WTC11 (cell line): ENCODE data around the gene CMTM4. TPM values are rescaled to one million over a fixed set of nuclear protein-coding genes. Genes with fewer than 3 reads are reported as not detected.

Experiments
- ATAC-seq: fragments of 200-7000 bp; cut with Tn5 transposase; 2 replicates; pipeline ENCODE4 v1.10.0; 2021; ENCODE audit warnings: mild to moderate bottlenecking, moderate library complexity
- CTCF ChIA-PET: fragments of 300-600 bp; sonication (Branson Sonifier 250); formaldehyde crosslinking; loops from one replicate; lab custom pipeline; 2021; ENCODE audit warnings: antibody characterized with exemption; lab: Charles Lee
- POLR2A ChIA-PET: fragments of 350-600 bp; sonication (Branson Sonifier 250); formaldehyde crosslinking; loops from one replicate; lab custom pipeline; 2021; ENCODE audit warnings: antibody characterized with exemption; lab: Charles Lee
- DNase-seq: peaks from one replicate; pipeline ENCODE4 v3.0.0; 2021; ENCODE audit warnings: low spot score
- H3K27ac Mint-ChIP-seq: 2 replicates; pipeline ENCODE4 v1.8.0; 2021; ENCODE audit warnings: mixed read lengths
- H3K27me3 Mint-ChIP-seq: 2 replicates; pipeline ENCODE4 v1.8.0; 2021; ENCODE audit warnings: low read depth, mild to moderate bottlenecking, moderate library complexity, mixed read lengths
- H3K36me3 Mint-ChIP-seq: 2 replicates; pipeline ENCODE4 v1.8.0; 2021; ENCODE audit warnings: mixed read lengths
- H3K4me1 Mint-ChIP-seq: 2 replicates; pipeline ENCODE4 v1.8.0; 2022; ENCODE audit warnings: mixed read lengths
- H3K4me3 Mint-ChIP-seq: 2 replicates; pipeline ENCODE4 v1.8.0; 2021; ENCODE audit warnings: mild to moderate bottlenecking, moderate library complexity, mixed read lengths
- H3K9me3 Mint-ChIP-seq: 2 replicates; pipeline ENCODE4 v1.8.0; 2021; ENCODE audit warnings: mixed read lengths
- ATF1 ChIP-seq: sonication (generic); formaldehyde crosslinking; IDR thresholded peaks from 2 replicates; pipeline ENCODE4 v1.8.1; 2023; ENCODE audit warnings: mild to moderate bottlenecking, moderate library complexity, missing genetic modification reagents
- ATF6 ChIP-seq: sonication (generic); formaldehyde crosslinking; IDR thresholded peaks from 2 replicates; pipeline ENCODE4 v1.8.1; 2023; ENCODE audit warnings: mild to moderate bottlenecking, missing genetic modification reagents
- CREM ChIP-seq: sonication (generic); formaldehyde crosslinking; IDR thresholded peaks from 2 replicates; pipeline ENCODE4 v1.8.1; 2022; ENCODE audit warnings: mild to moderate bottlenecking, missing genetic modification reagents, moderate library complexity
- E2F4 ChIP-seq: sonication (generic); formaldehyde crosslinking; IDR thresholded peaks from 2 replicates; pipeline ENCODE4 v1.8.1; 2022; ENCODE audit warnings: low read depth, mild to moderate bottlenecking, moderate library complexity, missing genetic modification reagents, borderline replicate concordance
- ETV6 ChIP-seq: sonication (generic); formaldehyde crosslinking; IDR thresholded peaks from 2 replicates; pipeline ENCODE4 v1.8.1; 2022; ENCODE audit warnings: mild to moderate bottlenecking, missing genetic modification reagents
- HMGA2 ChIP-seq: fragments of 250-450 bp; sonication (Bioruptor Pico); IDR thresholded peaks from 2 replicates; pipeline ENCODE4 v1.4.0; 2021; ENCODE audit warnings: mild to moderate bottlenecking, moderate library complexity
- JUN ChIP-seq: sonication (generic); formaldehyde crosslinking; IDR thresholded peaks from 2 replicates; pipeline ENCODE4 v1.8.0; 2023; ENCODE audit warnings: mild to moderate bottlenecking, missing genetic modification reagents
- MAX ChIP-seq: sonication (generic); formaldehyde crosslinking; IDR thresholded peaks from 2 replicates; pipeline ENCODE4 v1.8.0; 2022; ENCODE audit warnings: mild to moderate bottlenecking, missing genetic modification reagents
- MLX ChIP-seq: sonication (generic); formaldehyde crosslinking; IDR thresholded peaks from 2 replicates; pipeline ENCODE4 v1.8.1; 2023; ENCODE audit warnings: mild to moderate bottlenecking, missing genetic modification reagents, moderate library complexity
- OVOL2 ChIP-seq: fragments of 250-450 bp; sonication (Bioruptor Pico); IDR thresholded peaks from 2 replicates; pipeline ENCODE4 v1.9.0; 2021; ENCODE audit warnings: mild to moderate bottlenecking, borderline replicate concordance
- RELA ChIP-seq: sonication (generic); formaldehyde crosslinking; IDR thresholded peaks from 2 replicates; pipeline ENCODE4 v1.8.1; 2022; ENCODE audit warnings: missing genetic modification reagents, mild to moderate bottlenecking, borderline replicate concordance
- RORB ChIP-seq: fragments of 250-450 bp; sonication (Bioruptor Pico); IDR thresholded peaks from 2 replicates; pipeline ENCODE4 v1.9.0; 2021; ENCODE audit warnings: mild to moderate bottlenecking
- ZBTB21 ChIP-seq: sonication (generic); formaldehyde crosslinking; IDR thresholded peaks from 2 replicates; pipeline ENCODE4 v1.8.1; 2023; ENCODE audit warnings: mild to moderate bottlenecking, missing genetic modification reagents, borderline replicate concordance
- ZBTB43 ChIP-seq: sonication (generic); formaldehyde crosslinking; IDR thresholded peaks from 2 replicates; pipeline ENCODE4 v1.8.1; 2023; ENCODE audit warnings: mild to moderate bottlenecking, missing genetic modification reagents
- ZNF396 ChIP-seq: fragments of 250-450 bp; sonication (Bioruptor Pico); IDR thresholded peaks from 2 replicates; pipeline ENCODE4 v1.8.0; 2021; ENCODE audit warnings: mild to moderate bottlenecking, moderate library complexity, borderline replicate concordance
- ZNF512 ChIP-seq: sonication (generic); formaldehyde crosslinking; IDR thresholded peaks from 2 replicates; pipeline ENCODE4 v1.8.1; 2022; ENCODE audit warnings: missing genetic modification reagents, borderline replicate concordance
- total RNA-seq: library from RNA; stranded (reverse); gene quantifications from 3 replicates; pipeline ENCODE4 v1.2.3, GENCODE V29; 2021

Gene CMTM4
- total RNA-seq, 1 experiment from 2014 or later = 56.2 TPM

- Mint-ChIP-seq H3K27ac (no peak overlapping the region), H3K4me3 (no peak overlapping the region), H3K27me3 (no peaks in the 10 kb centered on the region), H3K9me3 (no peaks in the 10 kb centered on the region), H3K36me3 (peaks cover 37% of the 10 kb centered on the region), H3K4me1 (peaks cover 2% of the 10 kb centered on the region; the same call in 1 of the 2 replicates)
- CTCF ChIA-PET = interaction anchor here (1.9 to 2.2 kb wide), 3 partner anchors 15 to 116 kb away, joined by 4 to 16 read pairs (median 13); no protein-coding TSS in a partner anchor
- DNase-seq (no peak), ATAC-seq (no peak)
- POLR2A ChIA-PET = no interaction called here
- no peak for TF ChIP-seq ATF1
- TF ChIP-seq RELA (CRISPR knock-in tag) = no peak
- no peak for TF ChIP-seq ZNF512 (CRISPR knock-in tag)
- TF ChIP-seq ETV6 (CRISPR knock-in tag) = no peak
- no peak for TF ChIP-seq JUN (CRISPR knock-in tag)
- TF ChIP-seq MLX (CRISPR knock-in tag) = no peak
- no peak for TF ChIP-seq ZBTB21 (CRISPR knock-in tag)
- TF ChIP-seq ATF6 (CRISPR knock-in tag) = no peak
- TF ChIP-seq ZBTB43 (CRISPR knock-in tag) = no peak
- no peak for TF ChIP-seq RORB (CRISPR knock-in tag)
- no peak for TF ChIP-seq HMGA2 (CRISPR knock-in tag)
- TF ChIP-seq CREM (CRISPR knock-in tag) = no peak
Observed at GRCh38 chr16:66623755-66624154, 72.8 kb downstream of the CMTM4 start.

GRCh38 chr16:66622863-66623262 is 73.7 kb downstream of the CMTM4 start:
- Mint-ChIP-seq H3K36me3 (peaks cover 38% of the 10 kb centered on the region), H3K4me1 (peaks cover 9% of the 10 kb centered on the region), H3K9me3 (no peaks in the 10 kb centered on the region), H3K27me3 (no peaks in the 10 kb centered on the region), H3K27ac (no peak overlapping the region), H3K4me3 (no peak overlapping the region)
- ChIA-PET POLR2A (no interaction called here), CTCF (interaction anchor here (1.9 kb wide), 1 partner anchor 117 kb away, joined by 4 read pairs; no protein-coding TSS in a partner anchor)
- DNase-seq = no peak
- TF ChIP-seq ZNF396 (CRISPR knock-in tag) = no peak
- TF ChIP-seq E2F4 (CRISPR knock-in tag) = no peak
- no peak for TF ChIP-seq ZNF512 (CRISPR knock-in tag)
- no peak for TF ChIP-seq ZBTB43 (CRISPR knock-in tag)
- TF ChIP-seq MAX (CRISPR knock-in tag) = no peak
- TF ChIP-seq OVOL2 (CRISPR knock-in tag) = no peak
- ATAC-seq = no peak
